Measurements from ENCODE around the gene GREB1L. TPM values are rescaled to one million over a fixed set of nuclear protein-coding genes. Genes with fewer than 3 reads are reported as not detected.

GREB1L gene
- total and polyA plus RNA-seq, 8 donors = 0.37 to 1.3 (median 0.74) TPM

GRCh38 chr18:21344860-21345259, 102.8 kb downstream of the GREB1L start:
- H3K27ac ChIP-seq = no peak overlapping the region
- no peaks in the 10 kb centered on the region for H3K36me3 ChIP-seq
- H3K9me3 ChIP-seq = no peaks in the 10 kb centered on the region
- ATAC-seq = no peak
- intact Hi-C loops (cut with DNase I) = no loop called here
- H3K4me3 ChIP-seq = no peak overlapping the region
- no peak for DNase-seq
- no peaks in the 10 kb centered on the region for H3K4me1 ChIP-seq
- H3K27me3 ChIP-seq = no peaks in the 10 kb centered on the region
- TF ChIP-seq CTCF (IDR thresholded peaks at IDR 0.05) = no peak

DNA sequence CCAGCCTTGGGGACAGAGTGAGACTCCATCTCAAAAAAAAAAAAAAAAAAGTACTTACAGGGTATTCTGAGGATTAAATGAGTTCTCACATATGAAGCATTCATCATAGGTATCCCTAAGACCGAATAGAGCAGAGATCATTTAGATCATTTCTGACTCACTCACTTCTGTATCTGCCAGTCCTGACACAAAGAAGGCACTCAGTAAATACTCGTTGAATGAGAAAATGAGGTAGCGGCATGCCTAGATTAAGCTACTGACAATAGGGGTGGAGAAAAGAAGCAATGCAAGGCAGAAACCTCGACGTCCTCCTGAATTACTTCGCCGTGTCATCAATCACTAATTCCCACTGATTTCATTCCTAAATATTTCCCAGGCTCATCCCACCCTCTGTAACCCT, 103.8 kb downstream of the GREB1L start:
- TF ChIP-seq CTCF (IDR thresholded peaks at IDR 0.05) = no peak
- H3K27me3 ChIP-seq = no peaks in the 10 kb centered on the region
- H3K4me3 ChIP-seq = no peak overlapping the region
- no peak for DNase-seq
- intact Hi-C loops (cut with DNase I) = no loop called here
- no peaks in the 10 kb centered on the region for H3K36me3 ChIP-seq
- no peak overlapping the region for H3K27ac ChIP-seq
- no peaks in the 10 kb centered on the region for H3K4me1 ChIP-seq
- no peaks in the 10 kb centered on the region for H3K9me3 ChIP-seq
- no peak for ATAC-seq

GRCh38 chr18:21359746-21360145, 117.7 kb downstream of the GREB1L start:
- H3K4me1 ChIP-seq = no peaks in the 10 kb centered on the region
- intact Hi-C loops (cut with DNase I) = no loop called here
- H3K27me3 ChIP-seq = no peaks in the 10 kb centered on the region
- no peak for TF ChIP-seq CTCF (IDR thresholded peaks at IDR 0.05)
- ATAC-seq (no peak), DNase-seq (no peak)
- H3K27ac ChIP-seq = no peak overlapping the region
- no peaks in the 10 kb centered on the region for H3K36me3 ChIP-seq
- H3K4me3 ChIP-seq = no peak overlapping the region
- no peaks in the 10 kb centered on the region for H3K9me3 ChIP-seq

- H3K27me3 ChIP-seq = no peaks in the 10 kb centered on the region
- H3K27ac ChIP-seq = no peak overlapping the region
- TF ChIP-seq CTCF (IDR thresholded peaks at IDR 0.05) = no peak
- no peaks in the 10 kb centered on the region for H3K9me3 ChIP-seq
- no peaks in the 10 kb centered on the region for H3K36me3 ChIP-seq
- ATAC-seq = no peak
- no peak overlapping the region for H3K4me3 ChIP-seq
- H3K4me1 ChIP-seq = no peaks in the 10 kb centered on the region
- intact Hi-C loops (cut with DNase I) = no loop called here
- no peak for DNase-seq
Observed at GRCh38 chr18:21361307-21361880, 119.4 kb downstream of the GREB1L start.

GRCh38 chr18:21362831-21363230, 120.8 kb downstream of the GREB1L start:
- intact Hi-C loops (cut with DNase I) = no loop called here
- H3K9me3 ChIP-seq = no peaks in the 10 kb centered on the region
- no peaks in the 10 kb centered on the region for H3K36me3 ChIP-seq
- DNase-seq = no peak
- no peak overlapping the region for H3K27ac ChIP-seq
- H3K4me3 ChIP-seq = no peak overlapping the region
- no peak for ATAC-seq
- no peaks in the 10 kb centered on the region for H3K27me3 ChIP-seq
- no peak for TF ChIP-seq CTCF (IDR thresholded peaks at IDR 0.05)
- no peaks in the 10 kb centered on the region for H3K4me1 ChIP-seq

Measured in left lung (tissue), 10 donors.